Brain pericyte (primary cell): ENCODE results near the gene ZDHHC19.
"Not testable (repeated sequence)": the region's sequence is repeated elsewhere in the genome, so short reads cannot be mapped to it uniquely, and the experiment has no call there.

Experiments
- DNase-seq: peaks from one replicate; pipeline ENCODE4 v3.0.0-alpha.2; 2012; ENCODE audit warnings: low read depth, low spot score

ZDHHC19 gene

GRCh38 chr3:196210673-196211556 lies at the start of gene ZDHHC19:
TSS of gene ZDHHC19 (minus strand) at chr3:196211400. CDS start at chr3:196211315, 85 bp downstream.
- DNase-seq: no peak

DNA sequence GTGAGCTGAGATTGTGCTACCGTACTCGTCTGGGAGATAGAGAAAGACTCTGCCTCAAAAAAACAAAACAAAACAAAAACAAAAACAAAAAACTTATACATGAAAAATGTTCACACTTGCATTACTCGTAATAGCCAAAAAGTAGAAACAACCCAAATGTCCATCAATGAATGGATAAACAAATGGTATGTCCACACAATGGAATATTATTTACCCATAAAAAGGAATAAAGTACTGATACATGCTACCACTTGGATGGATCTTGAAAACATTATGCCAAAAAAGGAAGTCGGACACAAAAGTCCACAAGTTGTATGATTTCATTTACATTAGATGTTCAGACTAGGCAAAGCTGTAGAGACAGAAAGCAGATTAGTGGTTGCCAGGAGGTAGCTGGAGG lies 49.6 kb upstream of the ZDHHC19 start:
- DNase-seq: no peak

- no peak for DNase-seq
Measured at GRCh38 chr3:196255776-196256175, 44.6 kb upstream of the ZDHHC19 start.

DNA sequence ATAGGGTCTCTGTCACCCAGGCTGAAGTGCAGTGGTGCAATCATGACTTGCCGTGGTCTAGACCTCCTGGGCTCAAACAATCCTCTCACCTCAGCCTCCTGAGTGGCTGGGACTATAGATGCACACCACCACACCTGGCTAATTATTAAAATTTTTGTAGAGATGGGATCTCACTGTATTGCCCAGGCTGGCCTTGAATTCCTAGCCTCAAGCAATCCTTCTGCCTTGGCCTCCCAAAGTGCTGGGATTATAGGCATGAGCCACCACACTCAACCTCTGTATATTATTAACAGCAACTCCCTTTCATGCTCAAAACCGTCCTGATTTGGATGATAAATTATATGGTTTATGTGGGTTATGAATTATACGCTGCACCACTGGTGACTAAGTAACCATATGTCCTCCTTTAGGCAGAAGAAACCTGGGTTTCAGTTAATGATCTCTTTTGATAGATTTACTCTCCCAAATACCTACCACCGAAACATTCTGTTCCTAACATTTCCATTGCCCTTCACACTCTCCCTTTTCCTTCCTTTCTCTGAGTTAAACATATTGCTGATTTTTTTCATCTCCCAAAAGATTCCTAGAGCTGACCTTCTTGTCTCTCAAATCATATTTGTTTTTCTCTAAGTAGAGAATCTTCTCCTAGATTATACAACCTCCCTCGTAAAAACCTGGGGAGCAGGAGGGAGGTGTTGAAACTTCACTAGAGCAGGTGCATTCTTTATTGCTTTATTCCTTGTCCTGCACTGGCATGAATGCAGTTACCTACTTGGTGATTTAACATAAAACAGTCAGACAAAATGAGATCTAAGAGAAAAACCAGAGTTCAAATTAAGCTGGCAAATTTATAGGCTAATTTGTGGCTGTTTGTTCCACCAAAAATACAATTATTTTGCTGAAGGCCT lies 43.4 kb upstream of the ZDHHC19 start:
- no peak for DNase-seq

- no peak for DNase-seq
Measured at GRCh38 chr3:196251918-196252317, 40.7 kb upstream of the ZDHHC19 start.

DNA sequence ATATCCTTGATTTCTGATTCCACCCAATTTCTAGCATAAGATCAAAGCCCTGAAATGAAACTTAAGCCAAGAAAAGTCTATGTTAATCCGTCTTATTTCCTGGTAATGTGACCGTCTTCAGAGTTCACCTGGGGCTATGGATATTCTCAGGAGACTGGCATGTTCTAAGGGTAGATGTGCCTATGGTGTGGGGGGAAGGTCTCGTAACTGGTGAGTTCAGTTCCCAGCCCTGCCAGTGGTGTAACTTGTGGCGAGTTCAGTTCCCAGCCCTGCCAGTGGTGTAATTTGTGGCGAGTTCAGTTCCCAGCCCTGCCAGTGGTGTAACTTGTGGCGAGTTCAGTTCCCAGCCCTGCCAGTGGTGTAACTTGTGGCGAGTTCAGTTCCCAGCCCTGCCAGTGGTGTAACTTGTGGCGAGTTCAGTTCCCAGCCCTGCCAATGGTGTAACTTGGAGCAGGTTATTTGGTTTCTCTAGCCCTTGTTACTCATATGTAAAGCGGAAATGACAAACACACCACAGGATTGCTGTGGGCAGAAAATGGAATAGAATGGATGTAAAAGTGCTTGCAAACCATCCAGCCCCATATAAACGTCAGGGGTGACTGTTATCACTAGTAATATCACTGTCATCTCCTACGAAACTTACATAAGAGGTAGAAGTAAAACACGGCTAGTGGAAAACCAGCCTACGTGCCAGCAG lies 35.6 kb upstream of the ZDHHC19 start:
- DNase-seq: no peak

DNA sequence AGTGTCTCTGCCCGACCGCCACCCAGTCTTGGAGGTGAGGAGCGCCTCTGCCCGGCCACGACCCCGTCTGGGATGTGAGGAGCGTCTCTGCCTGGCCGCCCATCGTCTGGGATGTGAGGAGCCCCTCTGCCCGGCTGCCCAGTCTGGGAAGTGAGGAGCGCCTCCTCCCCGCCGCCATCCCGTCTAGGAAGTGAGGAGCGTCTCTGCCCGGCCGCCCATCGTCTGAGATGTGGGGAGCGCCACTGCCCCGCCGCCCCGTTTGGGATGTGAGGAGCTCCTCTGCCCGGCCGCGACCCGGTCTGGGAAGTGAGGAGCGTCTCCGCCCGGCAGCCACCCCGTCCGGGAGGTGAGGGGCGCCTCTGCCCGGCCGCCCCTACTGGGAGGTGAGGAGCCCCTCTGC lies 33.0 kb upstream of the ZDHHC19 start:
- DNase-seq: not testable (repeated sequence)

GRCh38 chr3:196241704-196242103 lies 30.5 kb upstream of the ZDHHC19 start:
- no peak for DNase-seq

DNA sequence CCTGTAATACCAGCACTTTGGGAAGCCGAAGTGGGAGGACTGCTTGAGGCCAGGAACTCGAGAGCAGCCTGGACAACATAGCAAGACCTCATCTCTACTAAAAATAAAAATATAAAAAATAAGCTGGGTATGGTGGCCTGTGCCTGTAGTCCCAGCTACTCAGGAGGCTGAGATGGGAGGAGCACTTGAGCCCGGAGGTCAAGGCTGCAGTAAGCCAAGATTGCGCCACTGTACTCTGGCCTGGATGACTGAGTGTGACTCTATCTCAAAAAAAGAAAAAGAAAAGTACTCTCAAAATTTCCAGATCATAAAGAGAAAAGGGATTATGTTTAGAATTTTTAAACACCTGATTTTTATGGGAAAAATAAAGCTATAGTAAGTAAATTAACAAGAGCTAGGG lies 29.2 kb upstream of the ZDHHC19 start:
- DNase-seq: no peak

- DNase-seq: no peak
Measured at GRCh38 chr3:196238612-196239560, 27.7 kb upstream of the ZDHHC19 start.

GRCh38 chr3:196237203-196237602 lies 26.0 kb upstream of the ZDHHC19 start:
- DNase-seq: no peak

DNA sequence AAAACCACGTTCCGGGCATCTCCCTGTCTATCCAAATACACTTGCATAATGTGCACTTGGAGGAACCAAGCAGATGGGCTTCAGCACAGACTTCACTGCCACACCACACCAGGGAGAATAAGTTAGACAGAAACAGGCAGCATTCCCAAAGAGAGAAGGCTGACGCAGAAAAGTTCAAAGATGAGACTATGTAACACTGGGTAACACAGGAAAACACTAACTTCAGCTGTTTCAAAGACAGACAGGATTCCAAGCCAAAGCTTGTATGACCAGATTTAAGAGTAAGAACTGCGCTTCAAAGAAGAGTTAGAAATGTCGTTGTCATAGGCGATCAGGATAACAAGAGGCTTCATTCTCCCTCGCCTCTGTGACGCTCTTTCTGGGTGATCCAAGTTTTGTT lies 25.0 kb upstream of the ZDHHC19 start:
- DNase-seq: no peak

DNA sequence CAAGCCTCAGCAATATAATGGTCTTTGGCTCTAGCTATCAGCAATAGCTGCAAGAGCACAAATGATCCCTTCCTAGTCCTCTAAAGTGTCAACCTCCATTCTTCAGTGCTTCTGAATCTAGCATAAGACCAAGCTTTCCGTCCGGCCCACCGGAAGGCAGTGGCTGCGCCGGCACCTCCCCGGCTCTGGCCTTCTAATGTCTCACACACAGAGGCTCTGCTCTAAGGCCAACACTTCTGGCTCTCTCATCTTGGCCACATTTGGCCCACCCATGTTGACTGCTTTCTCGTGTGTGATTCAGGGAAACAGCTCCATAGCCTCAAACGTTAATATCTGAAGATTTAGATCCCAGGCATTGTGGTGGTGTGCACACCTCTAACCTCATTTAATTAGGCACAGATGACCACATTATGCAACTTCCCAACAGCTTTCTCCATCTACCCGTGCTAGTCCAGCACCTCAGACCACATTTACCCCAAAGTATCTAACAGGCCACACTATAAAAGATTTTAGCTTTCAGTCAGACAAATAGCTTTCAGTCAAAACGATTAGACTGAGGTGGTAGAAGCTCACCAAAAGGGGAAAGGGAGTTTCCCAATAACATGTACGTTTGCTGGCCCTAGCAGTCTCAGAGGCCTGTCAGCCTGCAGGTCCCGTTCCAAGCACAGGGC lies 24.4 kb upstream of the ZDHHC19 start:
- no peak for DNase-seq

DNA sequence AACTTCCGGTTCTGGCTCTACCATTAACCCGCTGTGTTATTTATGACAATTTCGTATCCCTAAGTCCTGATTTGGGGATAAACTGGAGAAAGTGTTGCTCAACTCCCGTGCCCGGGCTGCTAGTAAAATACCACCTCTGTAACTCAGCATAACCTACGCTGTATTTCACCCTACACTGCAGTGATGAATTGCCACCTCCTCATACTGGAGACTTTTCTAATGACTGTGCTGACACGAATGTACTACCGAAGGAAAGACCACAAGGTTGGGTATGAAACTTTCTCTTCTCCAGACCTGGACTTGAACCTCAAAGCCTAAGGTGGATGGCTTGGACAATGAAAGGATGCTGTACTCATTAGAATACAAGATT lies 21.7 kb upstream of the ZDHHC19 start:
- DNase-seq: no peak

DNA sequence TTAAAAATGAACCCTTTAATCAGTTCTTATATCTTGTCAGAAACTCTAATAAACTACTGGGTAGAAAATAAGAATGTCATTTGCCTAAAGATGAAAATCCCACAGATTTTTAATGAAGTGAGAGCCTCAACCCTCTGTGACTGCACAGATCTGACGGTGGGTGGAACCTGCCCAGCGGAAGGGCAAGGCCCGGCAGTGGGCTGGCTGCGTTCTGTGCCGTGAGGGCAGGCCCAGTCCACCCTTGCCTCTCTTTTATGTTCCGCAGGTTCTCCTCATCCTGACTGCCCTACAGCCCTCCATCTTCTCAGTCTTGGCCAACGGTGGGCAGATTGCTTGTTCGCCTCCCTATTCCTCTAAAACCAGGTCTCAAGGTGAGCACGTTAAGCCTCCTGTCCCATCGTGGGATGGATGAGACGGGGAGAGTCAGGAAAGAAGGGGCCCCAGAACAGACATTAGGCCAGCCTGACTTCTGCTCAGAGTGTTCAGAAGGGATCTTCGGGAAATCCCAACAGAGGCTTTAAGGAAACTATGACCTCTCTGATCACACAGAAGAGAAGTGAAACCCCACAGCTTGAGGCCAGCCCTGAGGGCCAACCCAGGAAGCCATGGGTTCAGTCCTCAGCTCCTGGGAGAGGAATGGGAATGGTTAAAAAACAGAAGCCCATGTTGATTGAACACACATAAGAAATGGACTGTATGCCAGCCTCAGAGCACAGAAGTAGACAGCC lies 21.1 kb upstream of the ZDHHC19 start:
- DNase-seq: no peak

DNA sequence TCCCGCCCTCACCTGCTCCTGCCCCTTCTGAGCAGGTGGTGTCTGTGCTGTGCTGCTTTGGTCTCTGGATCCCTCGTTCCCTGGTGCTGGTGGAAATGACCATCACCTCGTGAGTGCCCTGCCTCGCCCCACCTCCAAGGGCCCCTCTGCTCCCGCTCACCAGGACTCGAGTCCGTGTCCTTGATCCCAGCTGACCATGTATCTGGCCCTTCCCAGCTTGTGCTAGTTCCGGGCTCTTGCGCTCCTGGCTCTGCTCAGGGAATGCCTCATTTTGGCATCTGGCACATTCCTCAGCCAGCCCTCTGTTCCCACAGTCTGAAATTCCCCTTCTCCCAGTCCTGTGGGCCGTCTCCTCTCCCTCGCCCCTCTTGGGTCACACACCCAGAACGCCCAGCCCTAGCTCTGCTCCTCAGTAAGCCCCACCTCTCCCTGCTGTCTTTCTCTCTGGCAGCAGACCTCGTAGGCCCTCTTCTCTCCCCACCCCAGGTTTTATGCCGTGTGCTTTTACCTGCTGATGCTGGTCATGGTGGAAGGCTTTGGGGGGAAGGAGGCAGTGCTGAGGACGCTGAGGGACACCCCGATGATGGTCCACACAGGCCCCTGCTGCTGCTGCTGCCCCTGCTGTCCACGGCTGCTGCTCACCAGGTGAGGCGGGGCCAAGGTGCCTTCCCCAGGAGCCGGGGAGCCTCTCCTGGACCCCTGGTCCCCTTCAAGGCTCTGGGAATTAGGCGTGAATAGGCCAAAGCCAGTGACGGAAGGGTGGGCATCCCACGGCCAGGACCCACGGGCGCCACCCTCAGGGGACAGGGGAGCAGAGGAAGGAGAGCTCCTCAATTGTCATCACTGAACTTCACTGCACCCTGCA lies 16.7 kb upstream of the ZDHHC19 start:
- no peak for DNase-seq

DNA sequence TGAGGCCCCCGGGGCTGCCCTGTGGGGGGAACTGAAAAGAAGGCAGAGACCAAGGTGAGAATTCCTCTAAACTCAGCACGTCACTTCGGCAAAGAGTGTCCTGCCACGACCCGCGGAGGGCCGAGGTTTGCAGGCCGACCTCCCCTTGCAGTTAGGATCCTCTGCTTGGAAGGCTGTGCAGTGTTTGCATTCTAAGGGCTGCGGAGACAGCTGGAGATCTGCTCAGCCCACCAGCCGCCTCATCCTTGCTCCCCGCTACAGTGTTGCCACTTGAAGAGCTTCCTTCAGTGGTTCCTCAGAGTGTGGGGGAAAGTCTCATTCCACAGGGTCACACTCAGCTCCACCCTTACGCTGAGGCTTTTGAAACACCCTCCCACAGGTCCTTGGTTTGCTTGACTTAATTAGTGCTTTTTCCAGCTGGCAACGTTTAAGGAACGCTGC lies 15.9 kb upstream of the ZDHHC19 start:
- DNase-seq: no peak

DNA sequence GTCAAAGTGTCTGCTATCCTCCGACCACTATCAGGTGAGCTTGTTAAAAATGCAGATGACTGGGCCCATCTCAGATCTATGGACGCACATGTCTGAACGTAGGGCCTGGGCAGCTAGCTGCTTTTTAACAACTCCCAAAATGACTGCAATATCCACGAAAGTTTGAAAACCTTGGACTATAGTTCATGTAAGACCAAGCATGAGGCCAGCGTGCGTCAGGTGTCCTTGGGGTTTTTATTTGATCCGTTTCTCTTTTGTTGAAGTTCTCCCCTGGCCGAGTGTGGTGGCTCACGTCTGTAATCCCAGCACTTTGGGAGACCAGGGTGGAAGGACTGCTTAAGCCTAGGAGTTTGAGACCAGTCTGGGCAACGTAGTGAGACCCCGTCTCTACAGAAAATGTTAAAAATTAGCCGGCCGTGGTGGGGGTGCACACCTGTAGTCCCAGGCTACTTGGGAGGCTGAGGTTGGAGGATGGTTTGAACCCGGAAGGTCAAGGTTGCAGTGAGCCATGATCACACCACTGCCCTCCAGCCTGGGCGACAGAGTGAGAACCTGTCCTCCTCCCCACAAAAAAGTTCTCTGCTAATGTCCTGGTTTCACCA lies 14.7 kb upstream of the ZDHHC19 start:
- no peak for DNase-seq
